ENCODE measurements around the gene SHISA6.

SHISA6 gene

DNA sequence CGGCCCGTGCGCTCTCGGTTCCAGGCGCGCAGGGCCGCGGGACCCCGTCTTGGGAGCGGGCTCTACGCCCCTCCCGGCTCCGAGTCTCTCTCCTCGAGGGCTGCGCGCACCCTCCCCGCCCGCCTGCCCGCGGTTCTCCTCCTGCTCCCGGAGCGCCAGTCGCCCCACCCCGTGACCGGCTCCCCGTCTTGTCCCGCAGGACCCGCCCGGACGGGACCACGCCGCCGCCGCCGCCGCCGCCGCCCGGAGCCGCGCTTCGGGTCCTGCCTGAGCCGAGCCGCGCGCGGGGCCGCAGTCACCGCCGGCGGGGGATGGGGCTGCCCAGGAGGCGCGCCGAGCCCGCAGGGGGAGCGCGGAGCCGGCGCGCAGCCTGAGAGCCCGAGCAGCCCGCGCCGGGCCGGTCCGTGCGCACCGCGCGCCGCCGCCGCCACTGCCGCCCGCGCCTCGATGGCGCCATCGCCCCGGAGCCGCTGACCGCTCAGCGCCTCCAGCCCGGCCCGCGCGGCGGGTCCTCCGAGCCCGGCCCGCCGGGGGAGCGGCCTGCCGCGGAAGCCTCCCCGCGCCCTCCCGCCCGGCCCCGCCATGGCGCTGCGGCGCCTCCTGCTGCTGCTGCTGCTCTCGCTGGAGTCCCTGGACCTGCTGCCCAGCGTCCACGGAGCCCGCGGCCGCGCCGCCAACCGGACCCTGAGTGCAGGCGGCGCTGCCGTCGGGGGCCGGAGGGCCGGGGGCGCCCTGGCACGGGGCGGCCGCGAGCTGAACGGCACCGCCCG, at the start of gene SHISA6:
Gene SHISA6 (plus strand): TSS at position 373 of the 770 bp plus-strand sequence.
- DNase-seq = peak; percentile 61

DNA sequence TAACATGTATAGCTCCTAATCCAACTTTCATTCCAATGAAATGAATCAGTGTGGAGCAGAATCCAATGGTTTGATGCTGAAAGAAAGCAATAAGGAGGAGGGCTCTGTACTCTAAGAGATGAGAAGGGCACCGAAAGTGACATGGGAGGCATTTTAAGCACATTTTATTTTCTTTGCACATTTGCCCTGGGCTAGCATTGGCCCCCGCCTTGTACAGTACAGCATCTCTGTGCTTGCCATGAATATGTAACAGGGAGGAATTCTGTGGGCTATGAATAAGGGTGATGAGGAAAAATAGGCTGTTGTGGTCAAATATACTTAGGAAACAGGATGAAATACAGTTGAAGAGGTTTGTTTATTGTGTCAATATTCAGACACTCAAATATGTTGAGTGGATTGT, 45.2 kb upstream of the SHISA6 start:
- no peak for DNase-seq

DNA sequence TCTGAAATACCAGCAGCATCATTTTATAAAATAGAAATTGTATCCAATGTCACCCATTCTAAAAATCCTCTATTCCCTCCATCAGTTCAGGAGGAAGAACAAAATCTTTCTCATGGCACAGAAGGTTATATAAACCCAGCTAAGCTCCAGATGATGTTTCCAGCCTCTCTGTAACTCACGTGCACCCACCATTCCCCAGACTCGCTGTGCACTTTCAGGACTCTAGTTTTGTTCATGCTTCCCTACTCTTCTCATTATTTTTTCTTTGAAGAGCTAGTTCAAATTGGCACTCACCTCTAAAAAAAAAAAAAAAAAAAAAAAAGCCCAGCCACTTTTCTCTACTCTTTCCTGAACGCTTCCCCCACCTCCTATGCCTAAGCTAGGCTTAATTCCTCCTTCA, 36.0 kb upstream of the SHISA6 start:
- no peak for DNase-seq

DNA sequence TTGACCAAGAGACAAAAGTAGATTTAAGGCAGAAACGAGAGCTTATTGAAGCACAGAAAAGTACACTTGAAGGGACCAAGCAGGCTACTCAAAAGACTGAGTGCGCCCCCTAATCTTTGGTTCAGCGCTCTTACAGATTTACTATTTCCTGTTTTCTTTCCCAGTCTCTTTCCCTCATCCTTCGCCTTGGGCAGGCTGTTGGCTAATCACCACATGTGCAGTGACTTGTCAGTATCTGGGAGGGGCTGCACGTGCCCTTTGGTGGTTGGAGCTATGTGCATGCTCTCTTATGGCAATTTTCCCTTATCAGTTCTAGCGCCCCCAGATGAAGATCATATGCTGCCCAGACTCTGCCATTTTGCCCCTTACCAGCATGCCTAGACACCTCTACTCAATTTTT, 35.4 kb upstream of the SHISA6 start:
- DNase-seq = no peak

DNA sequence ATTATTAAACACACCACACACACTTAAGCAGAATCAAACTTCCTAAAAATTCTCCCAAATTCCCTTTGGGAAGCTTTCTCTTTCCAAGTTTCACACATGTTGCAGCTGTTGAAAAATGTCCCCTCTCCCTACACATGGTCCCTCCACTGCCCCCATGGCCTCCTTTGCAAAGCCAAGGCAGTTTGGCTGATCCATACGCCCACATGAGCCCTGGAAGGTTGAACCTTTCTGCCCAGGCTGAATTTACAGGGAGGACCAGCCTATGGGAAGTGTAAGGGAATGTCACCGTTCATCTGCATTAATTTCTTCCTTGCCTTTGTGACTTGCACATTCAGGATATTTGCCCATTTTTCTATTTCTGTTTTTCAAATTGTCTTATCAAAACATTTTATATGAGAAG, 31.1 kb upstream of the SHISA6 start:
- no peak for DNase-seq

DNA sequence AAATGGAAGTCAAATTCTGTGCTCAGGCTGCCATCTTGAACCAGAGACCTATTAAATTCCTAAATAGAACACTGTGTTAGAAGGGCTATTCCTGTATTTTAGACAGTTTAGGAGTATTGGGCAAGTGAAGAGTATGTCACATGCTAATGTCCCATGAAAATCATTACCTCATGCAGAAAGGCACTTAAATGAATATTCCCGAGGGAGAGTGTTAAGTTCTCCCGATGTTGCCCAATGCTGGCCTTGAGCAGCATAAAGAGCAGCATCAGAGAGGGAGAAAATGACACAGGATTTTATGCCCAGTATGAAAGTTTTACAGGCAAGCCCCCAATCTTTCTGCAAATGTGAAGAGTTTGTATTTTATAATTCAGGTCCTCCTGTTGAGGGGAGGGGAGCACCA, 28.2 kb upstream of the SHISA6 start:
- no peak for DNase-seq

DNA sequence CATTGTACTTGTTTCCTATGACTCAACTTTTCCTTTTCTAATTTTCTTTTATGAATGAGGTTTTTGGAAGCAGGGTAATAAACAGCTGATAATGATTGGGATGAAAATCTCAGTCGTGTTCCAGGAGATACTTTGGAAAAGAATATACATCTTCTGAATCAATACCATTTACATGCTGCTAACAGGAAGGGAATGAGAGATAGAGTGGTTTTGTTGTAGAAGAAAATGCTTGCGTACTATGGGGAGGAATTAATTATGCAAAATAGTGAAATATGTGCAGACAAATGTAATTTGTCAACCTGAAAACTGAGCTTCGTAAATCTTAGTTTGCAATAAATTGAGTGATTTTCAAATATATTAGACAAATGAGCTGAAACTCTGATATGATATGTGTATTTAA, 24.0 kb upstream of the SHISA6 start:
- DNase-seq = no peak

DNA sequence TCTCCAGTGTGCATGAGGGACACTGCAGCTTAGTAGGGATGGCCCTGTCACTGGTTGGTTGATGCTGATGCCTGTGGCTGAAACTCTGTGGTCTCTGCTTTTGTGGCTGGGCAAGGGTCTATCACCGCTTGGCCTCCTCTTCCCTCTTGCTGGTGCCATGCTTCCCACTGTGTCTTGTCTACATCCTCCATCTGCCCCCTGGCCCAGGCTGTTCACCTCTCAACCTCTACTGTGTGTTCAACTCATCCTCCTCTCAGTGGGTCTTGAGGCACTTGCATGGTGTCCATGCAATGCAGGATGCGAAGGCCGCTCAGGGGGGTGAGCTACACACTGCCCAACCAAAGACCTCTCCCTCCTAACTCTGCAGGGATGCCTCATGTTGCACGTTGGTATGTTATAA, 19.8 kb upstream of the SHISA6 start:
- DNase-seq = no peak

DNA sequence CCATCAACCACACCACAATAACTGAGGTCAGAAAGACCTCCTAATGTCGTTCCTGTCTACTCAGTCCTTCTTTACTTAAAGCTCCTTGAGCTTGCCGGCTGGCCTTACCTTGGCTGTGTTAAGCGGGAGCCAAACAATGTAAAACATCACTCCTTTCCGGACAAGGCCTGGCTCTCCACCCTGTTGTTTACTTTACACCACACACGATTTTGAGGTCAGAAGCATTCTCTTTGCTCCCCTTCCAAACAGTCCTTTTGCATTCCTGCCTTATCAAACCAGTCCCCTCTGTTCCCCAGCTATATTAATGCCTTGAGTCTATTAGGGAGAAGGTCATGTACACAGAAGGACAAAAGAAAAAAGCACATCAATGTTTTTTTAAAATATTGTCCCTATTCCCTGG, 19.3 kb upstream of the SHISA6 start:
- no peak for DNase-seq

DNA sequence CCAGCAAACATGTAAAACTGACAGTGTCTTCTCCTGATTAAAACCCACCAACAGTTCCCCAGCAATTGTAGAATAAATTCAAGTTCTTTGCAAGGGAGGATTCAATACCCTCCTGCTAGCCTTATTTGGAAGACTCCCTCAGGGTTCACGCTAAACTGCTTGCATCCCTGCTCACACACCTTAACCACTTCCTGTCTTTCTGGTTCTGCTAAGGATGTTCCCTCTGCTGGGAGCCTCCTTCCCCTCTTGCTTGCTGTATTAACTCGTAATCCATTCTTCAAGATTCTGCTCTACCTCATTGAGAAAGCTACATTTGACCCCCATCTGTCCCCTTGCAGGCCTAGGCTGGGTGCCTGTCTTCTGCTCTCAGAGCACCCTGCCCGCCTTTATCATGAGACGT, 2.3 kb upstream of the SHISA6 start:
- DNase-seq = peak; percentile 13

DNA sequence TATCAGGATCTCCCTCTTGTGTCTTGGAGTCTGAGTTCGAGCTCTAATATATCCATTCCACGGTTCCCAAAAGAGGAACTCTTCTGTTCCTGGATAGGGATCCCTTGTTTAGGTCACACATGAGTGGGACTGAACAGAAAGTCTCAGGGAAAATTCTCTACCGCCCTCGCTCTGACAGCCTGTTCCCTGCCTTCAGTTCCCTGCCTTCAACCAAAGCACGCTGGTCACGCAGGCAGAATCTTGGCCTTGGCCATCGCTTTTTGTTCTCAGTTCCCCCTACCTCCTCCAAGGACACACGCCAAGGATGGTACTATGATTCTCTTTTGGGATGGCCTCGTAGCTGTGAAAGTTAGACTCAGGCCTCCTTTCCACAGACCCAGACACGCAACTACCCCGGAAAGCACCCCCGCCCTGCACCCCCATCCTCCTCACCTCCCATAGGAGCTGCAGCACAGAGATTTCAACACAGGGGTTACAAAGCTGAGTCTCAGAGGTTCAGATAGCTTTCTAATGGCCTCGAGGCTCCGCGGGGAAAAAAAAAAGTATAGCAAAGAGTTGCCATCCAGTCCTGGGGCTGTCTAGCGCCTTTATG, 1.5 kb upstream of the SHISA6 start:
- DNase-seq = no peak

DNA sequence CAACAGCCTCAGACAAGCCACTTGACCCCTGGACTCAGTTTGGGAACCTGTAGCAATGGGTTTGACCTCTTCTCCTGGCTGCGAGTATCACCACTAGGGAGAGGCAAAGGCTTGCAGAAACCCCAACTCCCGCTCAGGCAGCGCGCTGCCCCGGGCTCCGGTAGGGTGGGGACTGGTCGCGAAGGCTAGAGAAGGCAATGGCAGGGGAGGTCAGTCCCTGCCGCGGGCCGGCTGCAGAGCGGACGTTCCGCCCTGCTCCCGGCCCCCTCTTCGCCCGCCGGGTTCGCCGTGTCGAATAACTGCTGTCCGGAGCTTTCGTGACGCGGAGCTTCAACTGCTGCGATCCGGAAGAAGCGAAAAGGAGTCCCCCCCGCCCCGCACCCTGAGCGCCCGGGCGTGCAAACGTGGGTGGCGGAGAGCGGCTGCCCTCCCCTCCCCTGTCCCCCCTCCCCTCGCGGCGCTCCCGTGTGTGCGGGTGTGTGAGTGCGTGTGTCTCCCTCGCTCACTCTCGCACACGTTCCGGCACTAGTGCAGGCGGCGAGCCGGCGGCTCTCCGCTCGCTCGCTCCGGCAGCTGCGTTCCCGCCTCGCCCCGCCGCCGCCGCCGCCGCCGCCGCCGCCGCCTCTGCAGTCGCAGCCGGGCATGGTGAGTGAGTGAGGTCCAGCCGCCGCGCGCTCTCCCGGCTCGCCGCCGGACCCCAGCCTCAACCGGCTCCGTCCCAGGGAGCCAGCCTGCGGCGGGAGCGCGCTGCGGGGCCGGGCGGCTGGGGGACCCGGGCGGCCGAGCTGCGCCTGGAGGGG, 772 bp upstream of the SHISA6 start:
- DNase-seq = peak; percentile 74

DNA sequence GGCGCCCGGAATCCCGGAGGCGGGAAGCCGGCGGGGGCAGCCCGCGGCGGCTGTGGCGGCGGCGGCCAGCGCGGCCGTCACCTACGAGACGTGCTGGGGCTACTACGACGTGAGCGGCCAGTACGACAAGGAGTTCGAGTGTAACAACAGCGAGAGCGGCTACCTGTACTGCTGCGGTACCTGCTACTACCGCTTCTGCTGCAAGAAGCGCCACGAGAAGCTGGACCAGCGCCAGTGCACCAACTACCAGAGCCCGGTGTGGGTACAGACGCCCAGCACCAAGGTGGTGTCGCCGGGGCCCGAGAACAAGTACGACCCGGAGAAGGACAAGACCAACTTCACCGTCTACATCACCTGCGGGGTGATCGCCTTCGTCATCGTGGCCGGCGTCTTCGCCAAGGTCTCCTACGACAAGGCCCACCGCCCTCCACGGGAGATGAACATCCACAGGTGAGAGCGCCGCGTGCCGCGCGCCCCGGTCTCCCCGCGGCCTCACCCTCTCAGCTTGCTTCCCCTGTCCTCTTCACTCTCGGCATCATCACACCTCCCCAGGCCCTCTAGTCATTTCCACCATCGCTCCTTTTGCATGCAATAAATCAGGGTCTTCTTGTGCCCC, 706 bp downstream of the SHISA6 start:
- peak; percentile 55 for DNase-seq

DNA sequence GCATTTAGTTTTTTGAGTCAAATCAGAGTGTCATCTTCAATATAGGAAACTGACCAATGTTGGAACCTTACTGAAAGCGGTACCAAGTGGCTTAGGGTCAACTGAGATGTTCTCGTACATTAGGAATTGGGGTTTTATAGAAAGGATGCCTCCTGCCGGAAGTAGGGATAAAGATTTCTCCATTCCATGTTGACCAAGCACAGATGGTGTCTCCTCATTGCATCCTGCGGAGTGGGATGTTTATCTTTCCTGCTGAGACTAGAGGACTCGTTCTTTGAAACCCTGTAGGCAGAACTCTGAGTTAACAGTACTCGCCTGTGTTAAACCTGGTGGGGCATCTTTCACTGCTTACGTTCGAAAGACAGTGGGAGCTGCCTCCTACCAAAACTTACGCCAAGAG, 1.4 kb downstream of the SHISA6 start:
- peak; percentile 61 for DNase-seq

DNA sequence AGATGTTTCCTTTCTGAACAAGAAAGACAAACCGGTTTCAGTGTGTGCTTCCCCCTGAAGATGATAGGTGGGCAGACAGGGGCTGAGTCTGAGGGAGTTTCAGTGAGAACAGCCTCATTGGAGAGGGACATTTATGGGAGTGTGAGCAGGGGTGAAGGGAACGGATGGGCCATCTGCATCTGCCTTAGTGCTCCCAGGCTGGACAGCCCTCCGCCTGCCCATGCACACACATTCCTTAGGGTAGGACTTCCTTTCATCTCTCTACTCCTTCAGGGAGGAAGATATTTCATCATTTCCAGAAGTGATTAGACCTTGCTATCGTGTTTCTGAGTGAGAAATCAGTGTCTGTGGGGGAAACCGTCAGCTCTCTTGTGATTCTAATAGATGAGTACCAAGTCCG, 3.8 kb downstream of the SHISA6 start:
- DNase-seq = no peak

DNA sequence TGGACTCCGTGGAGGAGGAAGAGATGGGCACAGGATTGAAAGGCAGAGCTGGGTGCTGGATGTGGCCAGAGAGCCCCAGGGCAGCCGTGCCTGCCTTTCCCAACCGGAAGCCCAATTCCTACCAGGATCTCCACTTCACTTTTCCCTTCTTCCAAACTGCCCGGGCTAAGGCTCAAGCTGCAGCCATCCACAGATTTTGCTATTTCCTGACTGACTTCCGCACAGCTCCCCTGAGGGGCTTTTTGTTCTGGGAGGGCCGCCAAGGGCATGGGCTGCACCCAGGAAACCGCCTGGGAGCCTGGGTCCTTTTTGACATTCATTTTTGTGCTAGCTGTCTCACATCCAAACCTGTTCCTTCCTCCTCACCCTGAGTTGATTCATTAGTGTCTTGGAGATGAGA, 4.2 kb downstream of the SHISA6 start:
- no peak for DNase-seq

DNA sequence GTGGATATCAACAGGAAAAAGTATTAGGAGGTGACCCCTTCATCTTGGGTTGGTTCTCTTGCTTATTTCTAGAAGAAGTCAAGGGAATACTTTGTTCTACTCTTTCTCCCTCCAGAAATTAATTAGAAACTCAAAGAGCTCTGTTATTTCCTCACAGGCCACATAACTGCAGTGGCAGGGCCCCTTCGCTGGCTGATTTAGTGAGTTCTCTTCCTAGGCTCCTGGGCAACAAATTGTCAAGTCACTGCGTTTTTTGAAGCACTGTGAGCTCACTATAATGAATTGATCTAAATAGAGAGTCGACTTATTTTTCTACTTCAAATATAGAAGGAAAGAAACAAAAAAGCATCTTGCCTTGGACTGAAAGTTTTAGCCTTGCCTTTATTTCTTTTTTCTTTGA, 4.8 kb downstream of the SHISA6 start:
- no peak for DNase-seq

DNA sequence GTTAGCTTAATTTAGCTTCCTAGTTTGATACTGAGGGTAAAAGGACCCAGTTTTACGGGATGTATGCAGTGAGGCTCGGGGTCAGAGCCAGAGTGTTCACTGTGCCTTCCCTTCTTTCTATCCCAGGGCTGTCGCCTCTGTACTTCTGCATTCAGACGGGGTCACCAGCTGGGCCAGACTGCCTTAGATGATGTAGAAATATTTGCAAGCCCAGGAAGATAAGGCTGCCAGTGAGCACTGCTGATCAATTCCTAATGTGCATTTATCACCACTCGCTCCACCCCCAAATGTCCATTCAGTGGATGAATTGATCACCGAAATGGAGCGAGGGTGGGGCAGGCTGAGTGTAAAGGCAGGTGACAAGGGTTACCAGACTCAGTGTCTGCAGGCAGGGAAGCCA, 9.1 kb downstream of the SHISA6 start:
- DNase-seq = no peak

DNA sequence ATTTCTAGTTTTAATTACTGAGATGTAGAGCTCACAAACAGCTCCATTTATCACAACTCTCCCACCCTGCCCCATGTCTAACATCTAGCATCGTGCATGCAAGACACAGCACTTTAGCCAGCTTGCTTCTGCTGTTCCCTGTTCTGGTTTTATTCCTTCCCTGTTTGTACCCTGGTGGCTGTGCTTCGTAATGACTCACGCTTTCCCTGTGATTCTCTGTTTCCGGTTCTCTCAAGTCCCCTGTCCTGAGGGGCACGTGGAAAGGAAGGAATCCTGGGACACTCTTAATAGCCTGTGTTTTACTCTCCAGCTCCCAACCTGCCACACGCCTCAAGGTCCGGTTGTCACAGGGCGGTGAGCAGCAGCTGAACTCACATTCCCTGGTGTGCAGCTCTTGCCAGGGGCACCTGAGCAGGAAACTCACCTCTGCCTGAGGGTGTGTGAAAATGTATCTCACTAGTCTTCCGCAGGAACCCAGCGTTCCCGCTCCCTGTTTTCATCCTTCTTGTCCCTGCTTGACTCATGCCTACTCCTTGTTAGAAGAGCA, 10.6 kb downstream of the SHISA6 start:
- peak; percentile 7 for DNase-seq

DNA sequence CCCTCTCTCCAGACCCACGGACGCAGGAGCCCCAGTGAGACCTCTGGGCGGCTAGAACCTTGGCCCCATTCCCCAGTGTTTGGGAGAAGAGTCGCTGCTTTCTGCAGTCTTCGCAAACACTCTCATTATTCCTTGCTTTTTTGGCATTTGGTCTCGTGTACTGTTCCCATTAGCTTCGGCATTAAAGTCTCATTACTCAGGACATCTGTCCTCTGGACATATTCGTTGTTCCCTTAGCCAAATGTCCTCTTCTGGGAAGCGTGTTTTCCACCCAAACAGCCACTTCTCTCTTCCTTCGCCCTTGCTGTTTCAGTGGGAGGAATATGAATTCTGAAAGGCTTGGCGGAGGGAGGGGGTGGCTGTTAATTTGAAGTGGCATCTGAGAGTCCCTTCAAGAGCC, 11.1 kb downstream of the SHISA6 start:
- DNase-seq = no peak

DNA sequence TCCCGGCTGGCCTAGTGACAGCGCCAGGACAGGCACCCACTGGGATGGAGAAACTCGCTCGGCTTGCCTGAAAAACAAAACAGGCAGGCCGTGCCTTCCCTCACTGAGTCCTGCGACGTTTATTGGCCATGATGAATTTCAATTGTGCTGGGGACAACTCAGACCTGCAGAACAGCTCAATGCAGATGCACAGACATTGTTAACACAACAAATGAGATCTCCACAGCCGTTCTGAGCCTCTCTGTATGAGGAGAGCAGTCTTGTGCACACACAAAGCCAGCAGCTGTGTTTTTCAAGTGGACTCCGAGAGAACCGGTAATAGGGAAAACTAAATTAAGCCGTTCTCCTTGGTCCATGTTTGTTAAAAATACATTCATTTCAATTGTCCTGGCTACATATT, 15.9 kb downstream of the SHISA6 start:
- DNase-seq = no peak

DNA sequence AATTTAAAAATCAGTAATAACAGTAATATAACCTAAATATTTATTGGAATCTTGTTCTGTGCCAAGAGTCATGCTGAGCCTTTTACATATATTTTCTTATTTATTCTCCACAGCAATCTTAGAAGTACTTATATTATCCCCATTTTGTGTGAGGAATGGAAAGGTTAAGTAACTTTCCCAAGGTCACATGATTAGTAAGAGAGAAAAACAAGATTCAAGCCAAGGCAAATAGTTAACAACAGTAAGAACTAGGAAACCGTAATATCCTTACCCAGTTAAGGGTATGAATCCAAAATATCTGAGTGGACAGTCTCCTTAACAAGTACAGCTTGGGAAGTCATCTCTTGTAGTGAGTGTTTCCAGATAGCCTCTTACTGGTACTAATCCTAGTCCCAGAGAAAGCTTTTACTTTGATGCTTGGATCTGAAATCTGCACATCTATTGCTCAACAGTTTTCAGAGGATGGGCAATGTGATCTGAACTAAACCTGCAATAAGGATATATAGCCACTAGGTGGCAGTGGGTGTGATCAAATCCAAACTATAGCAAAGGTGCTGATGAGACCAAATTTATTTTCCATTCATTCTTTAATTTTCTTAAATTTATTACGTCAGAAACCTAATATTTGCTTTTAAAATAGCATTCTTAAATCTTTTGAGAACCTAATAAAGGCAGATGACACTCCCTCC, 23.3 kb downstream of the SHISA6 start:
- peak; percentile 68 for DNase-seq
